Stimulated activated CD8-positive, alpha-beta memory T cell treated with anti-CD3 and anti-CD28 coated beads, Interleukin-15, amount 100 ng/mL, for 24 hours (primary cell): ENCODE measurements around the gene MROH2A.

Experiments
- DNase-seq: peaks from one replicate; pipeline ENCODE4 v3.0.0-alpha.2; 2020; ENCODE audit warnings: low read depth

Gene MROH2A

DNA sequence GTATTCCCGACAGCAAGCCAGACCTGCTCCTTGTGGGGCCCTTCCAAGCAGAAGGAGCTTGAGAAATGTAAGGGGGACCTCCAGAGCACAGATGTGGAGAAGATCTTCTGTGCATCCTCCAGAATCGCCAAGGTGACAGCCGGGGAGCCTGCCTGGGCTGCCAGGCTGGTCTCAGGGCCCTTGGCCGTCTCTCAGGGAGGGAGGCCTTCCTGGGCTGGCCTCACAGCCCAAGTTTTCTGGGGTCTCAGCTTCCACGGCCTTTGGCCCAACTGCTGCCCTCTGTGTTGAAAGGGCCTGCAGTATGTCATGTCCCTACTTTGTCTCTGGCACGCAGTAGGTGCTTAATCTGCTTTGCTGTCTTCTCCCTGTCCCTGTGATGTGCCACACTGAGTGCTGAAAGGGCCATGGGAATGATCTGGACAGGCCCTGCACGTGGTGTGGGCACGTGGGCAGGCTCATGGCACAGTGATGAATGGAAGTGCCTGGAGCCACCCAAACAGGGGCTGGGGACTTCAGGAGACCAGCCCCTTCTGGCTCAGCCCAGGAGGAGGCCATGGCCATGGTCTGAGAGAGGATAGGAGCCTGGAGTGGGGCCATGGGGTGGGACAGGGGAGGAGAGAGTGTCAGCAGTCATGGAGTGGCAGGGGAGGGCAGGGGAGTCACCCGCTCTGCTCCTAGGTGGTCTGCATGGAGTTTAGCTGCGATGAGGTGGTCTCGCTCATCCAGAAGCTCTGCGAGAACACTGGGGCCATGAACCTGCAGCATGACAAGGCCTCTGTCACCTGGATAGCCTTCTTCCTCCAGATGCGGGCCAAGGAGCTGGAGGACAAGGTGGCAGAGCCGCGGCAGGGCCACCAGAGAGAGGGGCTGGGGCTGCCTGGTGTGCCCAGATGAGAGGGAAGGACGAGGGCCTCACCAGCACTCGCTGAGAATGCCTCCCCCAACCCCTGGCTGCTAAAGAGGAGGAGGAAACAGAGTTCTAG is 40.8 kb downstream of the MROH2A start:
- no peak for DNase-seq

DNA sequence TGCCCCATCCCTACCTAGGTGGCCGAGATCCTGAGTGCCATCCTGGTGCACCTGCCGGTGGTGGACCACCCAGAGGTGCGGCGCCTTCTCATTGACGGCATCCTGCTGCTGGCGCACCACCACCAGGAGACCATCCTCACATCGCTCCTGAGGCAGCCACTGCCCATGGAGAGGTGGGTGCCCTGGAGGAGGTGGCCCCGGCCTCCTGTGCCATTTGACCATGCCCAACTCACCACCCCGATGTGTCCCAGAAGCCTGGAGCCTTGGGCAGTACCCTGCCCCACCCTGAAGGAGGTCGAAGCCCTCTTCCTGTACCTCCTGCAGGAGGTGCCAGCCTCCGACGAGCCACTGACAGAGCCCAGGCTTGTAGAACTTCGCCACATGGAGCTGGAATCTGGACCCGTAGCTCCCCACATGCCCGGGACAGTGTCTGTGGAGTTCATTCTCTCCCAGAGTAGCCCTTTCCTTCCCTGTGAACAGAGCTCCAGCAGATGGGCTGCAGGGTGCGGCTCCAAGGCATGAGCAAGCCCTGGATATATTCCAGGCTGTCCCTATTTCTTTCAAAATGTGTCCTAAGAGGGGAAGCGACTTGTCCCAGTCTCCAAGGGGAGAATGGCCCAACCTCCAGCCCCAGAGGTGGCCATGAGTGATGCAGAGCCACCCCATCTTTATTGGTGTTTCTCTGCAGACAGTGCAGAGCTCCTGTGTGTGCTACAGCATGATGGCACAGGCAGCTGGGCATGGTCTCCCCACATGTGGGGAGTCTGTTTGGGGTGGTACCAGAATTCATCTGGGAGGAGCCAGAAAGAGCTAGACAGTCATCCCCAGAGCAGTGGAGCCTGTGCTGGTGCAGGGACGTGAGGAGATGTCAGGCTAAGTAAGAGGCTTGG is 42.0 kb downstream of the MROH2A start:
- no peak for DNase-seq

DNA sequence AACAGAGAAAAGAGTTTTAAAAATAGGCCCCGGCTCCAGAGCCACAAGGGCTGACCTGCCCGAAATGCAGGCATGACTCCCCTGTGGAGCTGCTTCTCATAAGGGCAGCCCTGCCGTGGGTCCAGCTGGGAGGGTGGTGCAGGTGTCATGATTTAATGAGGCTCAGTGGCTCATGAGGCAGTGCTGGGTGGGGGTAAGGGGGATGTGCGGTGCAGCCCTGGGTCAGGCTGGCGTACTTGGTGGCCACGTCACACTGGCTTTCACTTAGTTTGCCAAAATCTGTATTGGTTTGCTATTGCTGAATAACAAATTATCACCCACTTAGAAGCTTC is 42.6 kb downstream of the MROH2A start:
- DNase-seq = no peak

DNA sequence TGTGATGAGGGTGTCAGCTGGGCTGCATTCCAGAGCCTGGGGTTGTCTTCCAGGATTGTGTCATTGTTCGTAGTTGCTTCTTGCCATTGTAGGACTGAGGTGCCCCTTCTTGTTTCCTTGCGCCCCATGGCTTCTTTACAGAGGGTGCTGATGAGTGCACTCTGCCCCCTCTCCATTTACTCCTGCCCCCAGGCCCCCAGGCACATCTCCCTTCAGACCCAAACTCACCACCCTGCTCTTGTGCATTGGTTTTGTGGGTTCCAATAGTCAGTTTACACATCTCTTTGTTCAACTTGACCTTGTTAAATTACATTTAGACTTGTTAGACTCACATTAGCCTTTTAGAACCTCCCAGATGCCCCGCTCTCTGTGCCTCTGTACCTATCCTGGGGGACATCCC is 43.1 kb downstream of the MROH2A start:
- no peak for DNase-seq

DNA sequence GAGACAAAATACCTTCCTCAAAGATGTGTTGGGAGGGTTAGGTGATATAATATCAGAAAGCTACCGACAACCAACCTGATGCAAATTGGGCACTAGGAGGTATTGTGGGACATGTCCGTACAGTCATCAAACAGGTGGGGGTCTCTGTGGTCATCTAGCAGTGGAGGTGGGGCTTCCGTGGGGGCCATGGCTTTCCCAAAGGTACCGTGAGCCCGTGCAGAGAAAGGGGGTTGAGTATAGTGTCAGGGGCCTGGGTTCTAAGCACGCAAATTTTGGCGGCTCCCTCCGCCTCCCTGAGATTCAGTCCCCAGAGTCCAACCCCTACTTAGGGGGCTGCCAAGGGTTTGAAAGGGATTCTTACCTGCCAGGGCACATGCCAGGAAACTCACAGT is 43.6 kb downstream of the MROH2A start:
- DNase-seq = no peak

DNA sequence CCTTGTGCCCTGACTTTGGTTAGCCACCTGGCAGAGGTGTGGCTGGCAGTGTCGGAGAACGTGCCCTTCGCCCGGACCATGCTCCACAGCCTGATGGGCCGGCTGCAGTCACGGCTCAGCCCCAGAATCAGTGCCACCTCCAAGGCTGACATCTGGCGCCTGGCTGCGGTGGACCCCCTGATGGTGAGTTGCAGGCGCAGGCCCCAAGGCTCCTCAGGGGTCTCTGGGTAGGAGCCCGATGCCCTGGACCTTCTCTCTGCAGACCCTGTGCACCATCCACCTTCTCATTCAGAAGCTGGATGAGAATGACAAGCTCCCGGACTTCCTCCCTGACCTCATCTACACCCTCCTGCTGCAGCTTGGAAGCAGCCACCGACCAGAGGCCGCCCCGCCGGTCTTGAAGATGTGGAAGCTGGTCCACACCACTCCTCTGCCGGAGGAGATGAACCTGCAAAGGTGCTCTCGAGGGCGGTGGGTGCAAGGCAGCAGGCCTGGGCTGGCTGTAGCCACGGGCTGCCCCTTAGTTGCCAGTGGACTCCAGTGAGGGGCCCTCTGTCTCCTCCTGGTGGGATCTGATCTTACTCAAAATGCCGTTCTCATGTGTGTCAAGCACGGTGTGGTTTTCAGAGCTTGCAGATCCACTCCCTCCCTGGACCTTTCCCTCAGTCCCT is 44.1 kb downstream of the MROH2A start:
- DNase-seq = no peak

DNA sequence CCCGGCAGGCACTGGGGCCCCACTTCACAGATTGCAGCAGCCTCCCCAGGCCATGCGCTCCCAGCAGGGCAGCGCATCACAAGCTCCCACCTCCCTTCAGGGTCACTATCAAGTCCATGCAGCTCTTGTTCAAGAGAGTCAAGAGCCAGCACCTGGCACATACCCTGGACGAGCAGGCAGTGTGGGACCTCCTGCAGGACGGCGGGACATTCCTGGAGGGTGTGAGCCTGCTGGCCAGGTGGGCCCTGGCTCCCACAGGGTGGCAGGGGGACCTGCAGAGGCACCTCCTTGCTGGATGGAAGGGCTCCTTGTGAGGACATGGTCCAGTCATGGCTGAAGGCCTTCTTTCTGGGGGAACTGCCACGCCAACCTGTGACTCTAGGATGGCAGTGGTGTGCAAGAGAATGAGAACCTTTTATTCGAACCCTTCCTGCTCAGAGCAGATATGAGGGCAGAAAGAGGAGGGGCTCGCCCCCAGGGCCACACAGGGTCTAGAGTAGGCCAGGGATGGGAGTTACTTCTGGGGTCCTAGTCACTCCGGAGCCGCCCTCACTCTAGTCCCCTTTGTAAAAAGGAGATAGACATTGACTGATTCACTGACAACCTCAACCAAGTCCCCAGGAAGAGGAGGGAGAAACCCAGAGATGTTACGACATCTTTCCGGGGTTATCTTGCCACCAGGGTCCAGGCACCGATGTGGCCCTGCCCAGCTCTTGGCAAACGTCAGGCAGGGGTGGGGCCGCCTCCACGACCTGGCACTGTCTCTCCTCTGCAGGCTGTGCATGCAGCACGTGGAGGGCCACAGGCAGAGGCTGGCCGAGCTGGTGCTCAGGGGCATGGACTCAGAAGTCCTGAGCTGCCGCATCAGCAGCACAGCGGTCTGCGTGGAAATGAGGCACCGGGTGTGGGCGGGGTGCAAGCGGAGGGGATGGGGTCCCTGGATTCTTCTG is 44.9 kb downstream of the MROH2A start:
- DNase-seq = no peak

DNA sequence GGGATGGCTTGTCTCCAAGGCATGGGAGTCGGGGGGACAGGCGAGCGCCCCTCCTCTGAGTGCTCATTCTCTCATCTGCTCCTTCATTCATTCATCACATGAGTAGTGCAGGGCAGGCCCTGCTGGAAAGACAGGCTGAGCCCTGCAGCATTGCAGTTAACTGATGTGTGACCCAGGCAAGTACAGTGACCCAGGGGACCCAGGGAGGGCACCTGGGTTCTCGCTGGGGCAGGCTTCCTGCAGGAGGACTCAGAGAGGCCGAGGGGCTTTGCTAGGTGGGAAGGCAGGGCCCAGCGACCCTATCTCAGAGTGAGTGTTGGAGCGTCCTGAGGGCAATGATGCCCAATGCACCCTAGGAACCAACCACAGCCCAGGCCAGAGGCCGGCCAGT is 45.6 kb downstream of the MROH2A start:
- no peak for DNase-seq

DNA sequence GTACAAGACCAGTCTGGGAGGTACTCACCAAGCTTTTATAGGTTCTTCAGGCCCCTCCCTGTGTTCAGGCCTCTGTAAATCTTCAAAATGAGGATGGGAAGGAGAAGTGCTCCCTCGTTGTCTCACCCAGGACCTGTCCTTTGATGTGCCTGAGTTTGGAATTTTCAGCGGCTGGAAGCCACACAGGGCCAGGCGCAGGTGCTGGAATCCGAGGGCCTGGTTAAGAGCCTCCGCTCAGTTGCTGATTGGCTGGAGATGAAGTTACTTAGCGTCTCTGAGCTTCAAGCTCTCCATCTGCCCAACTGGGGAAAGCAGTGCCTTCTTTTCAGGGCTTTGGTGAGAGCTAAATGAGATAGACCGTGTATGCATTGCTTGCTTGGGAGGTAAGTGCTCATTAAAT is 46.2 kb downstream of the MROH2A start:
- DNase-seq = no peak

DNA sequence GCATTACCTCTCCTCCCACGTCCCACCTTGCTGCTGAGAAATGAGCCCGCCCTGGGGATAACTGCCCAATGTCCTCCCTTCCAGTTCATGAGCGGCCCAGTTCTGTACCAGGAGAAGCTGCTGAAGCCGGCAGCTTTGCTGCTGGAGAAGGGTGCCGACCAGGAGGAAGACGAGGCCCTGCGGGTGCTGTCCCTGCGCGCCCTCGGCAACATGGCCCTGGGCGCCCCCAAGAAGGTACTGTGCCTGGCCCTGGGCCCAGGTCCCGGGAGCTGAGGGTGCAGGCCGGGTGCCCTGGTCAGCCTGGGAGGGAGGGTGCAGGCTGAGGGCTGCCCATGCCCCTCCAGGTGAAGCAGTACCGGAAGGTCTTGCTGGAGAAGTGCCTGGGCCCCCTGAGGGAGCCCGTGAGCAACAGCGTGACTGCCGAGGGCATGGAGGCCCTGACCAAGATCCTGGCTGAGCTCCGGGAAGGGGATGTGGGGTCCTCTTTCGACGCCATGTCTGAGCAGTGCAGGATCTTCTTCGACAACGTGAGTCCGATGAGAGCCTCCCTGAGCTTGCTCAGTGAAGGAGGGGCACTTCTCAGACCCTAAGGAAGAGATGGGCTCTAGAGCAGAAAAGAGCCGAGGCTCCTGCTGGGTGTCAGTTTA is 50.5 kb downstream of the MROH2A start:
- DNase-seq = no peak

DNA sequence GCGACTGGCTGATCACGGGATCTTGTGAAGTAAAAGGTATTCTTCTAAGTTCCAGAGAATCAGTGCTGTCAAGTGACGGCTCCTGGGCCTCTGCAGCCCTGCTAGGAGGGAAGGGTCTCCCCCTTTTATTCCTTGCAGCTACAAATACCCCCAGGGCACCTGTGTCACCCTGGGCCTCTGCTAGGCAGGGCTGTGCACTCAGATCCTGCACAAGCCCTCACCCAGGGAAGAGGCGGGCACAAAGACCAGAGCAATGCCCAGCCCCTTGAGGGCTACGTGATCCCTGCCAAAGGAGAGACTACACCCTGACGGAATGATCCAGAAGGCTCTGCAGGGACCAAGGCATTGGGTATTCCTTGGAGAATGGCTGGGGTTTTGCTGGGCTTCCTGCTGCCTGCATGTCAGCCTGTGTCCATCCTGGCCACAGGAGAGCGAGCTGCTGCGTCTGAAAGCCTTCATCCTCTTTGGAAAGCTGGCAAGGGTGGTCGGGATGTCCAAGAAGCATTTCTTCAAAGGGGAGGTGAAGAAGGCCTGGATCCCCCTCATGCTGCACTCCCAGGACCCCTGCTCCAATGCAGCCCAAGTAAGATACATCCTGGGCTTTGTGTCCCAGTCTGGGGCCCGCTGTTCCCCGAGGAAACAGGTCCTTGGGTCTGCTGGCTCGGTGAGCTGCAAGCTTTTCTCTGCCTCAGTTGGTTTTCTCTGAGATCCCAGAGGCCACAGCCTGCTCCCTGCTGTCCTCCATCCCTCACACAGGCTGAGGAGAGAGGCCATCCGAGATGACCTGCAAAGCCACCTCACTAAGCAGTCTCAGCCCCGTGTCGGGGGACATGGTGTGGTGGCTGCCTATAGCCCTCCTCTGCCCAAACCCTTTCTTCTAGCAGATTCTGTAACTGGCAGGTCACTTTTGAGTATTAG is 51.3 kb downstream of the MROH2A start:
- no peak for DNase-seq

DNA sequence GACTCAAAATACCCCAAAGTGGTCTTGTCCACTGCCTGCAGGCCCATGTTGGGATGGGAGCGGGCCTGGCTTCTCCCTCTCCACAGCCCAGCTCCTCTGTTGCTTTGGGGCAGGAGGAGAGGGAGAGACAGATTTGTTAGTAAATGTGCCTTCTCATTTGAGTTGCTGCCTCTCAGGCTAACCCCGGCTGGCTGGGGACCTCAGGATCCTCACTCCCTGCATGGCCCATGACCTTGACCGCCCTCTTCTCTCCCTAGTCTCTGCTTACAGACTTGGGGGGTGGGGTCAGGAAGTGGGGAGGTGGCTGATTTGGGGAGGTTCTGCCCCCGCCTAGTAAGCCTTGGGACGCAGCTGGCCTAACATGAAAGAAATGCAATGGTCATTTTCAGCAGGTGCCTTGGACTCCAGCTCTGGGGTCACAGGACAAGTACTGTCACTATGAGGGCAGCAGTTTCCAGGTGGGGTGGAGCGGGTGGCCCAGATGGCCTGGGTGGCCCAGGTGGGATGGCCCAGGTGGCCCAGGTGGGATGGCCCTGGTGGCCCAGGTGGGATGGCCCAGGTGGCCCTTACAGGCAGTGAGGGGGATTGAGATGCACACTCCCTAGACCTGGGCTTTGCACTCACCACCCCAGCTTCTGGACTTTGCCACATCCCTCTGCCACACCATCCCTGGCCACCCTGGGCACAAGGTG is 52.1 kb downstream of the MROH2A start:
- DNase-seq = no peak

DNA sequence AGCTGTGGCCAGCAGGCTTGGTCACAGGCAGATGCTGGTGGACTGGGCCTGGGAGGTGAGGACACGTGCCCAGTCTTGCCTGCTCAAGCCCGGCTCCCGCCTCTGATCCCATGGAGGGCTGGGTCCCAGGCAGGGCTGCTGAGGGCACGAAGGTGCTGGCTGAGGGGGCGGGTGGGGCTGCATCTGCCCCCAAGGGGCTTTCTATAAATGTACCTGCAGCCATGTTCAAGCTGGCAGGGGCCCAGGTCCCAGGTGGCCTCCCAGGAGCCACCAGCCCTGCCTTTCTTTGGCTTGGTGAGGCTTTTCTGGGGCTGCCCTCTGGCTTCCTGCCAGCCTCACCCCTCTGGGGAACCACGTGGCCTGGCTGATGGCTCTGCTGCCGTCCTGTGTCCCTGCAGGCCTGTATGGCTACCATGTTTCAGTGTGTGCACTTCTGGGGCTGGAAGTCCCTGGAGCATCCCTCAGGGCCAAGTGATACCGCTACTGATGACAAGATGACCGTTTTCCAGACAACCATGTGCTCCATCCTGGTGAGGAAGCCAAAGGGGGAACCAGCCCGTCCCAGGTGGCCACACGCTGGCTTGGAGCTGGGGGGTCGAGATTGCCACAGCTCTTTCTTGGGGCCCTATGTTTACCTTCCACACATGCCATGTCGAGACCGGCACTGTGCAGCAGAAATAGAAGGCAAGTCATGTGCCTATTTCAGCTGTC is 53.0 kb downstream of the MROH2A start:
- DNase-seq = no peak

DNA sequence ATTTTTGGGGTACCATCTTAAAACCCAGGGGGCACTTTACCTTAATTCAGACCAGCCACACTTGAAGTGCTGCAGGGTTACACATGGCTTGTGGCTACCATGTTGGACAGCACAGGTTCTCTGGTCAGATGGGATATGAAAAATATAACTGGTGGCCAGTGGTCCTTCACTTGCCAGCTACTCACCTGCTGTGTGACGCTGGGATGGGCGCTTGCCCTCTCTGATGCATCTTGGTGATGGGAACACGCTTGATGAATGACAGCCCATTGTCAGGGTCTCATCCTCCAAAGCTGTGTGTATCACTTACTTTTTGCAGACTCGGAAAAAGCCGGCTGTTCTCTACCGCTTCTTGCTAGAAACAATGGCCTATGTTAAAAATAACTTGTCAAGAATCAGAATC is 53.7 kb downstream of the MROH2A start:
- DNase-seq = no peak

DNA sequence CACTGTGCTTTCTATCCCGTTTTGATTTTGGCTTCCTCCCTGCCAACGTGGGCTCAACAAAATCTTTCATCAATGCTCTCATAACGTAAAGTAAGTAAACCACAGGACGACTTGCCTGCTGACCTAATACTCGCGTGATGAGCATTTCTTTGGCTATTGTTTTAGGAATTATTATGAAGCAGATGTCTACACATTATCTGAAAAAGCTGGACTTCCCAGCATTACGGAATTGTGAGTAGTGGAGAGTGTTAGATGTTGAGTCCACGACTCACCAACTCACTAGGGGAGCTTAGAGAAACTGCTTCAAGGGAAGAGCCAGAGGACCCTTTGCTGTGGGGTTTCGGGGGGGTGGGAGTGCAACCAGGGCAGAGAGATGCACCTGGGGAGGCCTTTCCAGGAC is 54.3 kb downstream of the MROH2A start:
- DNase-seq = no peak

DNA sequence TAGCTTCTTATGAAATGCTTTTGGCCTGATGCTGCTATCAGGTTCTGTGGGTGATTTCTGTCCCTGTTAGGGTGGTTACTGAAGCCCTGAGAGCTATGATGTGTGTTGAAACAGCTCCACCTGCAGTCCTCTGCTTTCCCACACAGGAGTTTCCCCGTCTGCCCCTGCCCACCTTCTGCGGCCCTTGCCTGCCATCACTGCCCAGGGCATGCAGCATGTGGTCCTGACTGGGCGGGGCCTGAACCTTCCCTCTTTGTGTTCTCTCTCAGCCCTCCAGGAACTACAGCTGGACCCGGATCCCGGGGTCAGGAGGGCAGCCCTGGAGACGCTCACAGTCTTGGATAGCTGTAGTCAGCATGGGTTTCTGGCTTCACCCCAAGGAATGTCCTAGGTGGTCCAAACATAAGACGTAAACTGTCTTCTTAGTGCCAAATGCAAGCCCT is 54.8 kb downstream of the MROH2A start:
- DNase-seq = no peak

DNA sequence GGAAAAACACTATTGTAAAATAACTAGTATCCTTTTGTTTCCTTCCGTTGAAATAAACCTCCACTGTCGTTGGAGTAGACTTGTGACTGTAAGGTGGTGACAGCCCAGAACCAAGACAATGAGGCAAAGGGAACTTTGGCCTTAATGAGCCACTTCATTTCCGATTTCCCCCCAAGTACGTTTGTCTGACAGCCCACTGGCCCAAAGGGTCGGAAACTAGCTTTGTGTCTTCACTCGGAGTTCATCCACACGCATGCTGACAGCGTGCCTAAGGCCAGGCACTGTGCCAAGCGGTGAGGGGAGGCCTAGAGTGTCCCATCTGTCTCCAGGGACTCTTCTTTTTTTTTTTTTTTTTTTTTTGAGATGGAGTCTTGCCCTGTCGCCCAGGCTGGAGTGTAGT is 55.2 kb downstream of the MROH2A start:
- no peak for DNase-seq
